K562 (cell line): Measurements from ENCODE around the gene SPATA3. TPM values are rescaled to one million over a fixed set of nuclear protein-coding genes. Genes with fewer than 3 reads are reported as not detected.

ENCODE experiments used
- EP400 ChIP-seq: fragments of 450-650 bp; IDR thresholded peaks from 2 replicates; pipeline ENCODE4 v1.6.1; 2017; ENCODE audit warnings: antibody characterized with exemption, mild to moderate bottlenecking, moderate library complexity
- GABPA ChIP-seq: fragments of 200-800 bp; sonication (Bioruptor generic); conservative IDR thresholded peaks from 2 replicates; pipeline ENCODE4 v1.6.1; 2016; ENCODE audit warnings: low read depth, missing genetic modification characterization, missing compliant biosample characterization
- MED1 ChIP-seq: sonication (generic); formaldehyde crosslinking; IDR thresholded peaks from 2 replicates; pipeline ENCODE4 v1.8.1; 2023; ENCODE audit warnings: missing genetic modification reagents, borderline replicate concordance
- PCBP1 ChIP-seq: fragments of 200-400 bp; formaldehyde crosslinking; IDR thresholded peaks from 2 replicates; pipeline ENCODE4 v1.6.1; 2018; ENCODE audit warnings: mild to moderate bottlenecking, low read depth, low read length; ENCODE audit not compliant: poor library complexity, severe bottlenecking
- SMAD4 ChIP-seq: fragments of 250-450 bp; sonication (Bioruptor Pico); conservative IDR thresholded peaks from 2 replicates; pipeline ENCODE4 v1.8.0; 2021; ENCODE audit warnings: inconsistent platforms, mild to moderate bottlenecking, moderate library complexity
- SP2 ChIP-seq: IDR thresholded peaks from 2 replicates; pipeline ENCODE4 v1.6.1; 2011; ENCODE audit warnings: mild to moderate bottlenecking, low read depth, low read length, moderate library complexity; ENCODE audit not compliant: poor library complexity, severe bottlenecking; ENCODE audit errors: extremely low read depth
- SRSF9 ChIP-seq: fragments of 200-400 bp; formaldehyde crosslinking; IDR thresholded peaks from 2 replicates; pipeline ENCODE4 v1.6.1; 2017; ENCODE audit warnings: low read depth, low read length, borderline replicate concordance
- XRCC5 ChIP-seq: fragments of 200-400 bp; formaldehyde crosslinking; IDR thresholded peaks from 2 replicates; pipeline ENCODE4 v1.6.1; 2017; ENCODE audit warnings: low read depth, mild to moderate bottlenecking, low read length
- ZKSCAN1 ChIP-seq: fragments of 150-350 bp; IDR thresholded peaks from 2 replicates; pipeline ENCODE4 v1.6.1; 2016; ENCODE audit warnings: low read depth, low read length
- ZNF696 ChIP-seq: fragments of 250-450 bp; sonication (Bioruptor Pico); conservative IDR thresholded peaks from 2 replicates; pipeline ENCODE4 v1.4.0; 2020; ENCODE audit warnings: mild to moderate bottlenecking, moderate library complexity
- polyA plus RNA-seq, 8 experiments: library from polyadenylated mRNA; depleted of rRNA in 4 of 8; stranded (reverse) in 5 of 8; unstranded in 3 of 8; fragments of >200 nt; fragmentation: Nextera tagmentation in 2 of 8; fragmentation: Illumina TruSeq in 1 of 8; extraction: Ambion mirVana in 2 of 8; extraction: Trizol in 1 of 8; gene quantifications; 2 replicates each; pipeline versions ENCODE4 v1.2.1 to v1.2.3, GENCODE V29; 2011 to 2014; ENCODE audit warnings: inconsistent platforms in 1 of 8, missing spikeins in 1 of 8
- total RNA-seq, 7 experiments: library from RNA; depleted of rRNA in 6 of 7; stranded (reverse); fragments of >200 nt in 6 of 7; fragmentation: Illumina TruSeq in 2 of 7; extraction: Trizol in 2 of 7; gene quantifications; 2 replicates each; pipeline versions ENCODE4 v1.2.1 to v1.2.3, GENCODE V29; 2011 to 2021; ENCODE audit warnings: low replicate concordance in 1 of 7
- TF ChIP-seq, protein P1 (sequence below): fragments of 450-650 bp; IDR thresholded peaks from 2 replicates; pipeline ENCODE4 v1.6.1; 2016; ENCODE audit warnings: low read depth
- TF ChIP-seq, protein P2 (sequence below): IDR thresholded peaks from 2 replicates; pipeline ENCODE4 v1.6.1; 2014; ENCODE audit warnings: antibody characterized with exemption
- TF ChIP-seq, protein P3 (sequence below), 2 experiments: IDR thresholded peaks in 1 of 2; conservative IDR thresholded peaks in 1 of 2; 2 replicates each; pipeline ENCODE4 v1.6.1; 2016; ENCODE audit warnings: low read depth in 2 of 2, mild to moderate bottlenecking in 1 of 2, missing compliant biosample characterization in 1 of 2, missing genetic modification characterization in 1 of 2, moderate library complexity in 1 of 2

SPATA3 gene
- total and polyA plus RNA-seq, 9 of the 15 experiments (the other 6 are each of a cell fraction or from before 2014, with no cell fraction given), result not detected

DNA sequence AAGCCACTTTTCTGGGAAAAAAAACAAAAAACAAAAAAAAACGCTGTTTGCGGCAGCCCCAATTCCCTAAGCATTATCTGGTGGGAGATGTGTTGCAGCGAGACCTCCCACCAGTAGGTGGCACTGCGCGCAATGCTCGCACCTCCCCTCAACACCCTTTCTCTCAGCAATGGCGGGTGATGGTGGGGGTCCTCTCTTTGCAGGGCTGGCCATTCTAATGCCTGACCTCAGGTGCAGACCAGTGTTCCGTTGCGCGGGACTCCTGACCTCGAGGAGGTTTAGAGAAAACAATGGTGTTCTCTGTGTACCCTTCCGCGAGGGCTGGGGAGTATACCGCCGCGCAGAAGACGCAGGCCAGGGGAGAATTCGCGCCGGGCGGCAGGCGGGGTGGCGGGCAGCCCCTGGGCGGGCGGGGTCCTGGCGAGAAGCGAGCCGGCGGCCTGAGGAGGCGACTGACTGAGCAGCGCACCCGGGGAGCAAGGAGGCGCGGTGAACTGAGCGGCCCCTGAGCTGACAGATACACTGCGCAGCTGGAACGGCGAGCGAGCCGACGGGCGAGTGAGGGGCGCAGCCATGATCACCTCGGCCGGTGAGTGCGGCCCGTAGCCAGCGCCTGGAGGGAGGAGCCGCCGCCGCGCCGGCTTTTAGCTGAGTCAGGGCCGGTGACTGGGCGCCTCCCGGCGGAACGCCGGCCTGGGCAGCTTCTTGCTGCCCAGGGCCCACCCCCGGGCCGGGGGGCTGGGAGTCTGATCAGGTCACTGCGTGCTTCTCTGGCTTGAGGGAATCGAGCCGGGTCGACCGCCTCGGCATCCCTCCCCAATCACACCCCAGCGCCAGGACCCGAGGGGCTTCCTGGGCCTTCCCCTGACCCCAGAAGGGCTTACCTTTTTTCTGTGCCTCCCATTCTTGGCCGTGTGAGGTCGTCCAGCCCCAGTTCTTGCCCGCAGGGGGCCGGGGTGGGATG lies 60.8 kb downstream of the SPATA3 start, which contains the start of gene PSMD1 (continued):
- TF ChIP-seq, protein P1, sequence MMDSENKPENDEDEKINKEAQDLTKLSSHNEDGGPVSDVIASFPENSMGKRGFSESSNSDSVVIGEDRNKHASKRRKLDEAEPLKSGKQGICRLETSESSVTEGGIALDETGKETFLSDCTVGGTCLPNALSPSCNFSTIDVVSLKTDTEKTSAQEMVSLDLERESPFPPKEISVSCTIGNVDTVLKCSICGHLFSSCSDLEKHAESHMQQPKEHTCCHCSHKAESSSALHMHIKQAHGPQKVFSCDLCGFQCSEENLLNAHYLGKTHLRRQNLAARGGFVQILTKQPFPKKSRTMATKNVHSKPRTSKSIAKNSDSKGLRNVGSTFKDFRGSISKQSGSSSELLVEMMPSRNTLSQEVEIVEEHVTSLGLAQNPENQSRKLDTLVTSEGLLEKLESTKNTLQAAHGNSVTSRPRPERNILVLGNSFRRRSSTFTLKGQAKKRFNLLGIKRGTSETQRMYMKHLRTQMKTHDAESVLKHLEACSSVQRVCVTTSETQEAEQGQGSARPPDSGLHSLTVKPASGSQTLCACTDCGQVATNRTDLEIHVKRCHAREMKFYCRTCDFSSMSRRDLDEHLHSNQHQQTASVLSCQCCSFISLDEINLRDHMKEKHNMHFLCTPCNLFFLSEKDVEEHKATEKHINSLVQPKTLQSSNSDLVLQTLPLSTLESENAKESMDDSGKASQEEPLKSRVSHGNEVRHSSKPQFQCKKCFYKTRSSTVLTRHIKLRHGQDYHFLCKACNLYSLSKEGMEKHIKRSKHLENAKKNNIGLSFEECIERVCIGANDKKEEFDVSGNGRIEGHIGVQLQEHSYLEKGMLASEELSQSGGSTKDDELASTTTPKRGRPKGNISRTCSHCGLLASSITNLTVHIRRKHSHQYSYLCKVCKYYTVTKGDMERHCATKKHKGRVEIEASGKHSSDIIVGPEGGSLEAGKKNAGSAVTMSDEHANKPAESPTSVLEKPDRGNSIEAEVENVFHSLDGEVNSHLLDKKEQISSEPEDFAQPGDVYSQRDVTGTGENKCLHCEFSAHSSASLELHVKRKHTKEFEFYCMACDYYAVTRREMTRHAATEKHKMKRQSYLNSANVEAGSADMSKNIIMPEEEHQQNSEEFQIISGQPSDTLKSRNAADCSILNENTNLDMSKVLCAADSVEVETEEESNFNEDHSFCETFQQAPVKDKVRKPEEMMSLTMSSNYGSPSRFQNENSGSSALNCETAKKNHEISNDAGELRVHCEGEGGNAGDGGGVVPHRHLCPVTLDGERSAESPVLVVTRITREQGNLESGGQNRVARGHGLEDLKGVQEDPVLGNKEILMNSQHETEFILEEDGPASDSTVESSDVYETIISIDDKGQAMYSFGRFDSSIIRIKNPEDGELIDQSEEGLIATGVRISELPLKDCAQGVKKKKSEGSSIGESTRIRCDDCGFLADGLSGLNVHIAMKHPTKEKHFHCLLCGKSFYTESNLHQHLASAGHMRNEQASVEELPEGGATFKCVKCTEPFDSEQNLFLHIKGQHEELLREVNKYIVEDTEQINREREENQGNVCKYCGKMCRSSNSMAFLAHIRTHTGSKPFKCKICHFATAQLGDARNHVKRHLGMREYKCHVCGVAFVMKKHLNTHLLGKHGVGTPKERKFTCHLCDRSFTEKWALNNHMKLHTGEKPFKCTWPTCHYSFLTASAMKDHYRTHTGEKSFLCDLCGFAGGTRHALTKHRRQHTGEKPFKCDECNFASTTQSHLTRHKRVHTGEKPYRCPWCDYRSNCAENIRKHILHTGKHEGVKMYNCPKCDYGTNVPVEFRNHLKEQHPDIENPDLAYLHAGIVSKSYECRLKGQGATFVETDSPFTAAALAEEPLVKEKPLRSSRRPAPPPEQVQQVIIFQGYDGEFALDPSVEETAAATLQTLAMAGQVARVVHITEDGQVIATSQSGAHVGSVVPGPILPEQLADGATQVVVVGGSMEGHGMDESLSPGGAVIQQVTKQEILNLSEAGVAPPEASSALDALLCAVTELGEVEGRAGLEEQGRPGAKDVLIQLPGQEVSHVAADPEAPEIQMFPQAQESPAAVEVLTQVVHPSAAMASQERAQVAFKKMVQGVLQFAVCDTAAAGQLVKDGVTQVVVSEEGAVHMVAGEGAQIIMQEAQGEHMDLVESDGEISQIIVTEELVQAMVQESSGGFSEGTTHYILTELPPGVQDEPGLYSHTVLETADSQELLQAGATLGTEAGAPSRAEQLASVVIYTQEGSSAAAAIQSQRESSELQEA, result no peak
- TF ChIP-seq ZNF696, result no peak
- TF ChIP-seq SP2, result peak; percentile 70
- no peak for TF ChIP-seq MED1 (CRISPR knock-in tag)
- no peak for TF ChIP-seq ZKSCAN1
- no peak for TF ChIP-seq SMAD4 (CRISPR knock-in tag)
- no peak for TF ChIP-seq SRSF9
- peak; percentile 52; the same call in 1 of the 2 replicates for TF ChIP-seq XRCC5
- TF ChIP-seq GABPA, result no peak
- TF ChIP-seq, protein P2, sequence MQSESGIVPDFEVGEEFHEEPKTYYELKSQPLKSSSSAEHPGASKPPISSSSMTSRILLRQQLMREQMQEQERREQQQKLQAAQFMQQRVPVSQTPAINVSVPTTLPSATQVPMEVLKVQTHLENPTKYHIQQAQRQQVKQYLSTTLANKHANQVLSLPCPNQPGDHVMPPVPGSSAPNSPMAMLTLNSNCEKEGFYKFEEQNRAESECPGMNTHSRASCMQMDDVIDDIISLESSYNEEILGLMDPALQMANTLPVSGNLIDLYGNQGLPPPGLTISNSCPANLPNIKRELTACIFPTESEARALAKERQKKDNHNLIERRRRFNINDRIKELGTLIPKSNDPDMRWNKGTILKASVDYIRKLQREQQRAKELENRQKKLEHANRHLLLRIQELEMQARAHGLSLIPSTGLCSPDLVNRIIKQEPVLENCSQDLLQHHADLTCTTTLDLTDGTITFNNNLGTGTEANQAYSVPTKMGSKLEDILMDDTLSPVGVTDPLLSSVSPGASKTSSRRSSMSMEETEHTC, result no peak
- TF ChIP-seq, protein P3, sequence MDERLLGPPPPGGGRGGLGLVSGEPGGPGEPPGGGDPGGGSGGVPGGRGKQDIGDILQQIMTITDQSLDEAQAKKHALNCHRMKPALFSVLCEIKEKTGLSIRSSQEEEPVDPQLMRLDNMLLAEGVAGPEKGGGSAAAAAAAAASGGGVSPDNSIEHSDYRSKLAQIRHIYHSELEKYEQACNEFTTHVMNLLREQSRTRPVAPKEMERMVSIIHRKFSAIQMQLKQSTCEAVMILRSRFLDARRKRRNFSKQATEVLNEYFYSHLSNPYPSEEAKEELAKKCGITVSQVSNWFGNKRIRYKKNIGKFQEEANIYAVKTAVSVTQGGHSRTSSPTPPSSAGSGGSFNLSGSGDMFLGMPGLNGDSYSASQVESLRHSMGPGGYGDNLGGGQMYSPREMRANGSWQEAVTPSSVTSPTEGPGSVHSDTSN (CRISPR knock-in tag; IDR thresholded peaks at IDR 0.05; ENCODE audit: low read depth), result no peak
- TF ChIP-seq, protein P3 (tag; conservative IDR thresholded peaks at IDR 0.05; ENCODE audit: low read depth), result no peak
- peak; percentile 80 for TF ChIP-seq EP400
- TF ChIP-seq PCBP1, result no peak
